H1 (cell line): Measurements from ENCODE around the gene RBMS1. TPM values are rescaled to one million over a fixed set of nuclear protein-coding genes. Genes with fewer than 3 reads are reported as not detected.

ENCODE experiments used
- CTCF ChIA-PET: fragments of 300-600 bp; sonication (Branson Sonifier 250); formaldehyde crosslinking; loops from one replicate; lab custom pipeline; 2021; ENCODE audit not compliant: partially characterized antibody; lab: Charles Lee
- POLR2A ChIA-PET: fragments of 300-600 bp; sonication (Branson Sonifier 250); formaldehyde crosslinking; loops from one replicate; lab custom pipeline; 2021; ENCODE audit warnings: inconsistent platforms; ENCODE audit not compliant: partially characterized antibody; lab: Charles Lee
- DNase-seq, 2 experiments: peaks; one replicate each; pipeline versions ENCODE4 v3.0.0 to v3.0.0-alpha.2; 2010 to 2022; ENCODE audit warnings: low spot score in 2 of 2, low read depth in 1 of 2, mixed read lengths in 1 of 2
- FAIRE-seq: peaks from 2 replicates; lab custom pipeline; 2011; peaks lifted over from hg19 to GRCh38; lab: Jason Lieb, UNC
- H2AFZ ChIP-seq: 2 replicates; pipeline ENCODE4 v1.8.1; 2012; ENCODE audit warnings: low read length, inconsistent platforms
- H2AK5ac ChIP-seq: 2 replicates; pipeline ENCODE4 v1.6.1; 2013; ENCODE audit warnings: low read depth, low read length
- H2BK120ac ChIP-seq: replicated peaks from 2 replicates; pipeline ENCODE3; 2013; ENCODE audit warnings: low read depth, low read length, inconsistent platforms
- H2BK12ac ChIP-seq: 2 replicates; pipeline ENCODE4 v1.6.1; 2013; ENCODE audit warnings: low read depth, low read length
- H2BK15ac ChIP-seq: 2 replicates; pipeline ENCODE4 v1.6.1; 2013; ENCODE audit warnings: low read length
- H2BK20ac ChIP-seq: 2 replicates; pipeline ENCODE4 v1.6.1; 2013; ENCODE audit warnings: low read length
- H2BK5ac ChIP-seq: 2 replicates; pipeline ENCODE4 v1.6.1; 2013; ENCODE audit warnings: low read depth, low read length
- H3K14ac ChIP-seq: 2 replicates; pipeline ENCODE4 v1.6.1; 2013; ENCODE audit warnings: inconsistent platforms; ENCODE audit not compliant: insufficient read length
- H3K18ac ChIP-seq: 2 replicates; pipeline ENCODE4 v1.6.1; 2013; ENCODE audit warnings: low read length; ENCODE audit errors: extremely low read depth
- H3K23ac ChIP-seq: 2 replicates; pipeline ENCODE4 v1.6.1; 2013; ENCODE audit warnings: inconsistent platforms; ENCODE audit not compliant: insufficient read length
- H3K23me2 ChIP-seq: 2 replicates; pipeline ENCODE4 v1.6.1; 2013; ENCODE audit warnings: low read depth, low read length
- H3K27ac ChIP-seq: 2 replicates; pipeline ENCODE4 v1.6.1; 2011; ENCODE audit warnings: low read depth, low read length, inconsistent platforms
- H3K27me3 ChIP-seq, 4 experiments: replicated peaks in 1 of 4; 1 replicate in 1 of 4; 2 replicates in 3 of 4; pipeline versions ENCODE4 v1.6.1 to v1.8.1; 2011 to 2013; ENCODE audit warnings: low read length in 3 of 4, mild to moderate bottlenecking in 3 of 4, inconsistent platforms in 2 of 4, mixed read lengths in 2 of 4, moderate library complexity in 1 of 4; ENCODE audit not compliant: control insufficient read depth in 3 of 4, insufficient read depth in 3 of 4; ENCODE audit errors: extremely low read depth in 1 of 4
- H3K36me3 ChIP-seq, 4 experiments: 2 replicates each; pipeline versions ENCODE4 v1.6.1 to v1.8.1; 2011 to 2013; ENCODE audit warnings: mild to moderate bottlenecking in 4 of 4, low read length in 3 of 4, moderate library complexity in 2 of 4, control low read depth in 1 of 4, inconsistent platforms in 1 of 4; ENCODE audit not compliant: insufficient read depth in 4 of 4, control insufficient read depth in 2 of 4
- H3K4ac ChIP-seq: replicated peaks from 2 replicates; pipeline ENCODE3; 2013; ENCODE audit warnings: low read length, low read depth, mixed read lengths, inconsistent platforms; ENCODE audit not compliant: insufficient read length
- H3K4me1 ChIP-seq, 4 experiments: replicated peaks in 1 of 4; 1 replicate in 1 of 4; 2 replicates in 3 of 4; pipeline versions ENCODE4 v1.6.1 to v1.8.1; 2011 to 2013; ENCODE audit warnings: low read length in 3 of 4, inconsistent platforms in 2 of 4, mixed read lengths in 1 of 4; ENCODE audit not compliant: insufficient read depth in 4 of 4, control insufficient read depth in 3 of 4
- H3K4me2 ChIP-seq, 2 experiments: 2 replicates each; pipeline versions ENCODE4 v1.6.1 to v1.8.1; 2011 to 2013; ENCODE audit warnings: low read depth in 2 of 2, low read length in 2 of 2, control low read depth in 1 of 2, inconsistent platforms in 1 of 2, mild to moderate bottlenecking in 1 of 2; ENCODE audit not compliant: insufficient read depth in 1 of 2
- H3K4me3 ChIP-seq, 4 experiments: fragments of 200-600, 300-600 bp in 1 of 4; sonication (generic), shearing (Covaris generic), sonication (Bioruptor Twin) in 1 of 4; 2 replicates each; pipeline versions ENCODE4 v1.5.1 to v1.8.1; 2011 to 2016; ENCODE audit warnings: low read length in 4 of 4, low read depth in 3 of 4, control low read depth in 2 of 4, inconsistent platforms in 2 of 4, mild to moderate bottlenecking in 2 of 4, mixed read lengths in 1 of 4, moderate library complexity in 1 of 4; ENCODE audit not compliant: insufficient read depth in 2 of 4; ENCODE audit errors: extremely low read depth in 1 of 4
- H3K56ac ChIP-seq: replicated peaks from 2 replicates; pipeline ENCODE3; 2013; ENCODE audit warnings: low read depth, mild to moderate bottlenecking, mixed read lengths, low read length, inconsistent platforms; ENCODE audit not compliant: insufficient read length
- H3K79me1 ChIP-seq: 2 replicates; pipeline ENCODE4 v1.6.1; 2013; ENCODE audit warnings: low read depth, low read length, control low read depth
- H3K79me2 ChIP-seq, 2 experiments: 2 replicates each; pipeline versions ENCODE4 v1.6.1 to v1.8.1; 2012 to 2013; ENCODE audit warnings: low read length in 2 of 2, mild to moderate bottlenecking in 2 of 2, inconsistent platforms in 1 of 2; ENCODE audit not compliant: insufficient read depth in 2 of 2, control insufficient read depth in 1 of 2
- H3K9ac ChIP-seq, 4 experiments: replicated peaks in 1 of 4; 1 replicate in 1 of 4; 2 replicates in 3 of 4; pipeline versions ENCODE4 v1.6.1 to v1.8.1; 2011 to 2013; ENCODE audit warnings: low read depth in 3 of 4, low read length in 3 of 4, control low read depth in 2 of 4, mild to moderate bottlenecking in 2 of 4, moderate library complexity in 2 of 4, inconsistent platforms in 1 of 4; ENCODE audit errors: extremely low read depth in 1 of 4
- H3K9me3 ChIP-seq, 2 experiments: 2 replicates each; pipeline versions ENCODE4 v1.6.1 to v1.8.1; 2012 to 2013; ENCODE audit warnings: mild to moderate bottlenecking in 2 of 2, moderate library complexity in 2 of 2, control low read depth in 1 of 2, inconsistent platforms in 1 of 2, low read depth in 1 of 2, low read length in 1 of 2, mixed read lengths in 1 of 2; ENCODE audit not compliant: insufficient read depth in 2 of 2
- H4K20me1 ChIP-seq, 2 experiments: replicated peaks in 1 of 2; 2 replicates each; pipeline versions ENCODE3 to v1.8.1; 2011 to 2013; ENCODE audit warnings: inconsistent platforms in 2 of 2, low read length in 2 of 2, mild to moderate bottlenecking in 1 of 2; ENCODE audit not compliant: insufficient read depth in 2 of 2, control insufficient read depth in 1 of 2
- H4K5ac ChIP-seq: 2 replicates; pipeline ENCODE4 v1.6.1; 2013; ENCODE audit warnings: low read length, low read depth, mixed read lengths, inconsistent platforms; ENCODE audit not compliant: insufficient read length
- H4K8ac ChIP-seq: 2 replicates; pipeline ENCODE4 v1.8.0; 2013; ENCODE audit warnings: mild to moderate bottlenecking, moderate library complexity, low read length, inconsistent platforms; ENCODE audit not compliant: insufficient read depth; ENCODE audit errors: extremely low read depth
- H4K91ac ChIP-seq: replicated peaks from 2 replicates; pipeline ENCODE3; 2013; ENCODE audit warnings: low read length, mixed read lengths, inconsistent platforms; ENCODE audit not compliant: insufficient read length
- CBX5 ChIP-seq: fragments of 300-800, 300-1000 bp; sonication (generic); IDR thresholded peaks from 2 replicates; pipeline ENCODE4 v1.7.1; 2016; ENCODE audit warnings: antibody characterized with exemption, low read length, low read depth
- CREB1 ChIP-seq: IDR thresholded peaks from 2 replicates; pipeline ENCODE4 v1.6.1; 2012; ENCODE audit warnings: inconsistent platforms
- GTF2F1 ChIP-seq: IDR thresholded peaks from 2 replicates; pipeline ENCODE4 v1.6.1; 2012; ENCODE audit warnings: low read depth, low read length, improper control_type of control experiment, borderline replicate concordance
- HDAC6 ChIP-seq: IDR thresholded peaks from one replicate; pipeline ENCODE4 v1.7.1; 2012; ENCODE audit warnings: low read depth, mild to moderate bottlenecking, inconsistent platforms, low read length, moderate library complexity
- JUND ChIP-seq: IDR thresholded peaks from 2 replicates; pipeline ENCODE4 v1.6.1; 2011; ENCODE audit warnings: mild to moderate bottlenecking, improper control_type of control experiment, low read length
- KDM4A ChIP-seq: IDR thresholded peaks from one replicate; pipeline ENCODE4 v1.7.1; 2012; ENCODE audit warnings: low read depth, mild to moderate bottlenecking, moderate library complexity, low read length, inconsistent platforms; ENCODE audit not compliant: severe bottlenecking
- NRF1 ChIP-seq: IDR thresholded peaks from 2 replicates; pipeline ENCODE4 v1.6.1; 2011; ENCODE audit warnings: mild to moderate bottlenecking, low read depth, low read length, improper control_type of control experiment
- PHF8 ChIP-seq: fragments of 200-600 bp; sonication (generic); conservative IDR thresholded peaks from 2 replicates; pipeline ENCODE4 v1.7.1; 2012; ENCODE audit warnings: low read depth, mild to moderate bottlenecking, inconsistent platforms, low read length, moderate library complexity
- SIRT6 ChIP-seq: IDR thresholded peaks from one replicate; pipeline ENCODE4 v1.7.1; 2012; ENCODE audit warnings: low read length, inconsistent platforms
- SUZ12 ChIP-seq: fragments of 200-600 bp; sonication (generic); IDR thresholded peaks from 2 replicates; pipeline ENCODE4 v1.6.1; 2012; ENCODE audit warnings: mild to moderate bottlenecking, inconsistent platforms, low read length, moderate library complexity, mixed read lengths
- TAF1 ChIP-seq: IDR thresholded peaks from 2 replicates; pipeline ENCODE4 v1.6.1; 2011; ENCODE audit warnings: mild to moderate bottlenecking, low read depth, low read length
- YY1 ChIP-seq: IDR thresholded peaks from 2 replicates; pipeline ENCODE4 v1.6.1; 2011; ENCODE audit warnings: low read depth, mild to moderate bottlenecking, low read length
- WGBS, 2 experiments: shearing (Covaris generic) in 1 of 2; methylation state at CpG; one replicate each; pipeline versions ENCODE4 v1.1.6 to v1.1.7; 2013 to 2015; ENCODE audit warnings: low lambda C conversion rate in 2 of 2, mixed read lengths in 2 of 2, inconsistent platforms in 1 of 2, low coverage in 1 of 2, missing lambda C conversion rate in 1 of 2; ENCODE audit not compliant: insufficient replicate concordance in 2 of 2, insufficient coverage in 1 of 2, insufficient read length in 1 of 2; ENCODE audit errors: extremely low coverage in 1 of 2, missing lambda C conversion rate in 1 of 2; 5-methylcytosine and 5-hydroxymethylcytosine counted together
- polyA plus RNA-seq, 7 experiments: library from polyadenylated mRNA; depleted of rRNA in 3 of 7; stranded (reverse) in 5 of 7; unstranded in 2 of 7; fragments of >200 nt in 5 of 7; fragments of 200-250 nt in 2 of 7; gene quantifications; 1 replicate in 5 of 7; 2 replicates in 1 of 7; 4 replicates in 1 of 7; pipeline versions ENCODE4 v1.2.1 to v1.2.3, GENCODE V29; 2011 to 2013; ENCODE audit warnings: missing spikeins in 2 of 7, mixed read lengths in 2 of 7
- total RNA-seq: library from RNA; stranded (reverse); fragmentation: NEBNext Ultra II Directional; extraction: Animal tissue kit (Norgen Biotek cat#: 25700); gene quantifications from 2 replicates; pipeline ENCODE4 v1.2.1, GENCODE V29; 2021
- TF ChIP-seq, protein P1 (sequence below): IDR thresholded peaks from 2 replicates; pipeline ENCODE4 v1.6.1; 2012; ENCODE audit warnings: inconsistent platforms
- TF ChIP-seq, protein P2 (sequence below): IDR thresholded peaks from 2 replicates; pipeline ENCODE4 v1.6.1; 2011; ENCODE audit warnings: low read length, improper control_type of control experiment

The RBMS1 gene
- total and polyA plus RNA-seq, 2 of the 8 experiments (the other 6 are each of a cell fraction or from before 2014, with no cell fraction given): 53.7 to 60.0 TPM

DNA sequence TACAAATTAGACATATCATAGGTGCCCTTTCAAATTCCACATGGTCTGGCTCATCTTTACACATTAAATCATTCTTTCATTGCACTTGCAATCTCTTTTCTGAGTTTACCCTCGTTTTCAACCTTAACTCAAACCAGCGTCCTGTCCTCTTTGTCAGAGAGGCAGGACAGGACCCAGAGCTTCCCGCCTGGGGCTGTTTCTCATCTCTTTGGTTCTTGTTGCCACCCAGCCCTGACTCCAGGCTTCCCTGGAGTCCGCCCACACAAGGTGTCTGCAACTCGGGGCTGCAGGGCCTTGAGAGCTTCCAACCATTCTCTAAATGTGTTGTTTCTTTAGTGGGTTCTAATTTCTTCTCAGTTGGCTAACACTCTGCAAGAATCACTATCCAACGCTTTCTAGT, 24.4 kb downstream of the RBMS1 start:
- TF ChIP-seq, protein P1, sequence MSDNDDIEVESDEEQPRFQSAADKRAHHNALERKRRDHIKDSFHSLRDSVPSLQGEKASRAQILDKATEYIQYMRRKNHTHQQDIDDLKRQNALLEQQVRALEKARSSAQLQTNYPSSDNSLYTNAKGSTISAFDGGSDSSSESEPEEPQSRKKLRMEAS: no peak
- TF ChIP-seq SUZ12 (no peak), SIRT6 (no peak), KDM4A (no peak), YY1 (no peak), PHF8 (no peak), CBX5 (no peak), TAF1 (no peak), HDAC6 (no peak), NRF1 (no peak), CREB1 (no peak), GTF2F1 (no peak), JUND (no peak)
- TF ChIP-seq, protein P2, sequence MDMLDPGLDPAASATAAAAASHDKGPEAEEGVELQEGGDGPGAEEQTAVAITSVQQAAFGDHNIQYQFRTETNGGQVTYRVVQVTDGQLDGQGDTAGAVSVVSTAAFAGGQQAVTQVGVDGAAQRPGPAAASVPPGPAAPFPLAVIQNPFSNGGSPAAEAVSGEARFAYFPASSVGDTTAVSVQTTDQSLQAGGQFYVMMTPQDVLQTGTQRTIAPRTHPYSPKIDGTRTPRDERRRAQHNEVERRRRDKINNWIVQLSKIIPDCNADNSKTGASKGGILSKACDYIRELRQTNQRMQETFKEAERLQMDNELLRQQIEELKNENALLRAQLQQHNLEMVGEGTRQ: no peak
- no peak overlapping the region for H4K8ac ChIP-seq
- H3K4ac ChIP-seq: no peak overlapping the region
- H2AK5ac ChIP-seq: no peak overlapping the region
- DNase-seq (no peak), FAIRE-seq (no peak)
- H3K27me3 ChIP-seq: no peaks in the 10 kb centered on the region
- H2BK12ac ChIP-seq: no peak overlapping the region
- H3K9me3 ChIP-seq: no peaks in the 10 kb centered on the region
- no peaks in the 10 kb centered on the region for H3K79me1 ChIP-seq
- ChIA-PET CTCF (no interaction called here), POLR2A (no interaction called here)
- H3K79me2 ChIP-seq: peaks cover 0 to 82% of the 10 kb centered on the region in 2 experiments; a peak in 3 of 4 replicates
- no peak overlapping the region for H2BK5ac ChIP-seq
- no peak overlapping the region for H2BK15ac ChIP-seq
- no peak overlapping the region for H3K56ac ChIP-seq
- WGBS, 2 experiments: 89% methylated on average over 6 of the region's 6 CpGs; no CpG with 5 or more reads in 1 of the 2 experiments
- no peak overlapping the region for H3K27ac ChIP-seq
- H2AFZ ChIP-seq: no peak overlapping the region
- H3K36me3 ChIP-seq: no peaks in the 10 kb centered on the region
- no peak overlapping the region for H3K9ac ChIP-seq
- H3K4me1 ChIP-seq: peaks cover 0 to 10% (median 2%) of the 10 kb centered on the region in 4 experiments; a peak in 4 of 7 replicates
- H2BK120ac ChIP-seq: no peak overlapping the region
- no peak overlapping the region for H3K18ac ChIP-seq
- no peak overlapping the region for H4K91ac ChIP-seq
- H3K4me2 ChIP-seq: no peak overlapping the region
- no peak overlapping the region for H3K4me3 ChIP-seq
- no peak overlapping the region for H3K23ac ChIP-seq
- no peak overlapping the region for H3K14ac ChIP-seq
- H3K23me2 ChIP-seq: no peaks in the 10 kb centered on the region
- H2BK20ac ChIP-seq: no peak overlapping the region
- H4K20me1 ChIP-seq: peaks cover 0 to 2% of the 10 kb centered on the region in 2 experiments
- H4K5ac ChIP-seq: no peak overlapping the region
